Middle frontal gyrus (tissue), 1 donor: ENCODE data around the gene CAMTA1.
"Not testable (repeated sequence)": the region's sequence is repeated elsewhere in the genome, so short reads cannot be mapped to it uniquely, and the experiment has no call there.

Experiments
- DNase-seq: peaks from one replicate; pipeline ENCODE4 v3.0.0-alpha.2; 2015; ENCODE audit warnings: low spot score; ENCODE audit errors: extremely low spot score

The CAMTA1 gene

DNA sequence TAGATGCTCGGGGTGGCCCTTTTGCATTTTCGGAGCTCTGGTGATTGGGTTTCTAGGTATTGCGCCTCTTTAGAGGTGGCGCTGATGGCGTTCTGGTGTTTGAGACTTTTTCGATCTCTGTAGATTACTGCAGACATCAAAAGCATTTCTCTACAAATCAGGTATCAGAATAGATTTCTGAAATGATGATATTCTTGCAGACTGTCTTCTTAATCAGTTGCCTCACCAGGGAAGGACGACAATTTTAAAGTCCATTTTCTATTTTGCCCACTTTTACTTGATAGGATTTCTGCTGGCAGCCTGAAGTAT is 920.6 kb downstream of the CAMTA1 start:
- DNase-seq = no peak

DNA sequence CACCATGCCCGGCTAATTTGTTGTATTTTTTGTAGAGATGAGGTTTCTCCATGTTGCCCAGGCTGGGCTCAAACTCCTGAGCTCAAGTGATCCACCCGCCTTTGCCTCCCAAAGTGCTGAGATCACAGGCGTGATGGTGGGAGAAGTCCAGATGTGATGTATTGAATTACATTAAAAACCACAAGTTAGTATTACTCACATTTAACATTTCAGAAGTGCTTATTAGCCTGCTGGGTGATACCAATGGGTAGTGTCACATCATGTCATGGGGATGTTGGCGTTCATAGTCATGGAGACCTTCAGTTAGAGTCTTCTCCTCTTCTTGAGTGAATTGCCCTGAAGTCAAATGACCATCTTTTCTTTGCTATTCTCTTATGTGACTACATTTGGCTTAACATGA is 922.3 kb downstream of the CAMTA1 start:
- no peak for DNase-seq

DNA sequence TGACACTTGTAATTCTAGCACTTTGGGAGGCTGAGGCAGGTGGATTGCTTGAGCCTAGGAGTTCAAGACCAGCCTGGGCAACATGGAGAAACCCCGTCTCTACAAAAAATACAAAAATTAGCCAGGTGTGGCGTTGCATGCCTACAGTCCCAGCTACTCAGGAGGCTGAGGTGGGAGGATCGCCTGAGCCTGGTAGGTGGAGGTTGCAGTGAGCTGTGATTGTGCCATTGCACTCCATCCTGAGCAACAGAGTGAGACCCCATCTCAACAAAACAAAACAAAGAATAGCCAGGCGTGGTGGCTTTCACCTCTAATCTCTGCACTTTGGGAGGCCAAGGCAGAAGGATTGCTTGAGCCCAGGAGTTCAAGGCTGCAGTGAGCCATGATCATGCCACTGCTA is 922.8 kb downstream of the CAMTA1 start:
- DNase-seq = not testable (repeated sequence)

- no peak for DNase-seq
Observed at GRCh38 chr1:7710859-7711258, 925.6 kb downstream of the CAMTA1 start.

DNA sequence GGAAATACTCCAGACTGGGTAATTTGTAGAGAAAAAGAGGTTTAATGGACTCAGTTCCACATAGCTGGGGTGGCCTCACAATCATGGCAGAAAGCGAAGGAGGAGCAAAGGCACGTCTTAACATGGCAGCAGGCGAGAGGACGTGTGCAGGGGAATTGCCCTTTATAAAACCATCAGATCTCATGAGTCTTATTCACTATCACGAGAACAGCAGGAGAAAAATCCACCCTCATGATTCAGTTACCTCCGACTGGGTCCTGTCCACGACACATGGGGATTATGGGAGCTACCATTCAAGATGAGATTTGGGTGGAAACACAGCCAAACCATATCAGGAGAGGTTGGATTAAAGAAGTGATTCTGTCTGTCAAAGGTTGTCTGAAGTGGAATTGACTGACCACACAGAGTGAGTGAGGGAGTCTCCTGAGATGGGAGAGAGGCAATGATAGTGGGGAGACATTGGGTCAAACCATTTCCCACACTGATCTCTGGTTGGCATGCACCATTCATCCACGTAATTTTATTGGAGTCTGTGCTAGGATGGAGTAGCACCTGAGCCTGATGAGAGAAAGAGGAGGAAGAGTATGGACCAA is 927.6 kb downstream of the CAMTA1 start:
- DNase-seq = no peak

DNA sequence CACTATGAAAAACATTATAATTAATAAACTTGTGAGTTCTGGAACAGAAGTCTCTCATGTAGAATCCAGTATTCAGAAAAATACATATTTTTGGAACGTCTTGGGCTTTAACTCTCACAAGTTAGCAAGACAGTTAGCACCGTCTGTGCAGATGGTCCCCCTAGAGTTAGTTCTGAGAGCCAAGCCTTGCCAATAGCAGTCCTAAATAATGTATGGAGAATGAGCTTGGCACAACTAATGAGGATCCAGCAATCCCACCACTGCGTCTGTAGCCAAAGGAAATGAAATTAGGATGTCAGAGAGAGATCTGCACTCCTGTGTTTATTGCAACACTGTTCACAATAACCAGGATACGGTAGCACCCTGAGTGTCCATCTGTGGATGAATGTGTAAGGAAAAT is 931.3 kb downstream of the CAMTA1 start:
- no peak for DNase-seq

DNA sequence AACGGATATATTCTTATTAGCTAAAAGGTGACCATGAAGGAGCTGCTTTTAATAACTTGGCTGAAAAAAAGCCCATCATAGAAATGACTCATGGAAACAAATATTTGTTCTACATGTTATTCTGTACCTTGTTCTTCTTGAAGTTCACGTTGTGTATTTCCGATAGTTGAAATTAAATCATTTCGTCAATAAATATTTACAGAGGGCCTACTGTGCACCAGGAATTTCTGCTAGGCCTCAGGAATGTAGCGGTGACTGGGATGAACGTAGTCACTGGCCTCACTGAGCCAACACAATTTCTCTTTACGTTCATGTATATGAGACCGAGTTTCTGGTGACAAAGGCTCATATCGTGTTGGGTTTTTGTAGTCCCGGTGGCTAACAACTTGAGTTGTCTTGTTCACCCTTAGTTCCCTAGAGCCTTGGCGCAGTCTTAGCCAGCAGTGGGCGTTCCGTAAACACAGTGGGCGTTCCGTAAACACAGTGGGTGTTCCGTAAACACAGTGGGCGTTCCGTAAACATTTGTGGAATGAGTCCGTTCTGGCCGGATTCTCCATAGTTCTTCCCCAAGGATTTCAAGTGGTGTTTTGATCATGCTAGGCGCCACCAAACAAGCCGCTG is 932.6 kb downstream of the CAMTA1 start:
- DNase-seq = no peak

DNA sequence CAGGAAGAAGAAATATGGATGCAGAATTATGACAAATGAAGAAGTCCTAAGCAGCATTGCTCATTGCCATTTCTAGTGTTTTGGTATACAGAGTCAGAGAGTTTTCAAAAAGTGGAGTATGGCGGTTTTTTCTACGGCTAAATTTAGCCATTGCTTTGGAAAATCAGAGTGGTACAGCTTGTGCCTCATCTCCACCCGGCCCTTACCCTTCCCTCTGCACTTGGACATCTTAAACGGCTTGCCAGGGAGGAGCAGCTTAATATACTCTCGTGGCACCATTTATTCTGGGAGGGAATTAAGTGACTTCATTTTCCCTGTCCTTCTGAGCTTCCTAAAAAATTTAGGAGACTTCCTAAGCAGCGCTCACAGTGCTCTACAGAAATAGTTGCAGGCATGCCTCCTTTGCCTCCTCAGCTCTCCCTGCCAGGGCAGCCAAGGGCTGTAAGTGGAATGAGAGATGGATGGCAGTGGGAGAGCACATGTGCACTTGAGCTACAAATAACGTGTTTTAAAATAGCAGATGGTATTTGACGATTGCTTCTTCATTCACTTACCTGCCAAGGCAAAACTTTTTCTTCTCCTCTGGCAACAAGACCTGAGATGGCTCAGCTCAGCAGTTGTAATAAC is 934.3 kb downstream of the CAMTA1 start:
- no peak for DNase-seq

DNA sequence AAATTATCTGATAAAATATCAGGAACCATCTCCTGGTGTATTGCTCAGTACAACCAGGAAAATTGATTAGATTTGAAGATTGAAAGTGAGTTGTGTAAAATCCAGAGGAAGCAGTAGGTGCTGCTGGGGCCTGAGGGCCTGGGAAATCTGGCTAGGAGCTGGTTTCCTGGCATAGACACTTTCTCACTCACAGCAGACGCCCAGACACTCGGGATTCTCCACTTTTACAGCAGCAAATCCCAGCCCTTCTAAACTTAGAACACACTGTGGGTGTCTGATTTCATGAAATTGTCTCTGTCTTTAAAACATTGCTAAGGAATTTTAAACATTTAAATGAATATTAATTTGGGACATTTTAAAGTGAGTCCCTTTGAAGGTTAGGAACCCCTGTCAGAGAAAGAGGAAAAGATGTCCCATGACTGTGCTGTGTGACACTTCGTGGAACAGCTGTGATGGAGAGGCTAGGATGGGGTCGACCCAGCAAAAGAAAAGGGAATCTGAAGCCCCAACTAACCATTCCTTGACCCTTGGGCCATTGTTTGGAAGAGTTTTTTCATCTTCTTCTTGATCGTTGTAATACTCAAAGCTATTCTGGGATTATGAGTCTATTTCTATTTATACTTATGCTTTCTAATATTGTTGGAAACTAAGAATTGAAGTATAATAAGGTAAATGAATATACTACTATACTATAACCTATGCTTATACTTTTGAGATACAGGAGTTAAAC is 936.9 kb downstream of the CAMTA1 start:
- no peak for DNase-seq

DNA sequence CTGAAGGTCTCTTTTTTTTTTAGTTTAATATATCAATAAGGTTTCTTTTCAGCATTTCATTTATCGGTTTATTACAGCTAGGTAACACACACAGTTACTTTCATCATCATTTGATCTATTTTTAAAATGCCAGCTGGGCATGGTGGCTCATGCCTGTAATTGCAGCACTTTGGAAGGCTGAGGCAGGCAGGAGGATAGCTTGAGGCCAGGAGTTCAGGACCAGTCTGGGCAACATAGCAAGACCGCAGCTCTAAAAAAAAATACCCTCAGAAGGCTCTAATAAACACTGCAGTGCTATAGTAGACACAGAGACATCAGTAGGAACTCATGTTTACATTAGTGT is 937.4 kb downstream of the CAMTA1 start:
- DNase-seq = no peak

DNA sequence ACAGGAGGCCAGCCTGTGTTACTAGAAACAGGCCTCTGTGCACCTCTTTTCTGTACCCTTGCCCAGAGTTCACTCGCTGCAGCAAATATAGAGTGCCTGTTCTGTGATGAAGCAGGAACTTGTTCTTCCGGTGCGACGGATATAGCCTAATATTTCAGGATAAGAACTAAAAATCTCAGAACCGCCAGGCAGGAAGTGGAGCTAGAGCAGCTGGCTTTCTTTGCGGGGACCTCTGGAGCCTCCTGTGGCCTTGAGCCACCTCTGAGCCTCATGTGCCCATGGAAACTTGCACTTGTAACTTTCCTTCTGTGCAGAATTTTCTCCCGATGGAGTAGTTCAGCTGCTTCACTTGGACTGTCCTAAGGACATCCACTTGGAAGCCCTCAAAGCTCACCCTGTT is 941.4 kb downstream of the CAMTA1 start:
- DNase-seq = no peak

DNA sequence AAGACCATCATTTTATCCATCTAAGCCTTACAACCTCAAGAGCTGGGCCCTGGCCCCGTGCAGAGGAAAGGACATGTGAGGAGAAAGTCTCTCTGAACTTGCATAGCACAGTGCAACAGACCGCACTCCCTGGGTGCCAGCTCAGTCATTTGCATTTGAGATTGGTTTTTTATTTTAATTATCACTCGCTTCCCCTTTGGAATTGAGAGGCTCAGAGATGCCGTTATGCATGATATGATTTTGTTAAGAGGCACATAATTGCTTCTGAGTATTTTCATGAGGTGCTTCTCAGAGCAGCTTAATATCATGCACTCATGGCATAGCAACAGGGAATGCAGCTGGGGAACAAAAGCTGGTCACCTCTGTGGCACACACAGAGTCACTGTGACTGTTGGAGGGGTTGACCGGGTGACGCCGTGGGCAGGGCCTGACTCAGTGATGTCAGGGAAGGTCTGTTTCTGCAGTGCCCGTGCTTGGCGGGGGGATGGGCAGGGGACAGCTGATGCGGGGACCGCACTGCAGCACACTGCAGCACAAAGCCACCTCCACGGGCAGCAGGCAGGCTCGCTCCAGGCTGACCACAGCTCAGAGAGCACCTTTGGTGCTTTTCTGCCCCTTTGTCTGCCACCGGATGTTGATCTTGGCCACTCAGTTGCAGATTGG is 942.7 kb downstream of the CAMTA1 start:
- DNase-seq = no peak

- DNase-seq = no peak
Observed at GRCh38 chr1:7729761-7730160, 944.5 kb downstream of the CAMTA1 start.

GRCh38 chr1:7732331-7732730 is 947.1 kb downstream of the CAMTA1 start:
- no peak for DNase-seq

- DNase-seq = no peak
Observed at GRCh38 chr1:7733276-7733675, 948.0 kb downstream of the CAMTA1 start.

- no peak for DNase-seq
Observed at GRCh38 chr1:7738044-7738443, 952.8 kb downstream of the CAMTA1 start.

DNA sequence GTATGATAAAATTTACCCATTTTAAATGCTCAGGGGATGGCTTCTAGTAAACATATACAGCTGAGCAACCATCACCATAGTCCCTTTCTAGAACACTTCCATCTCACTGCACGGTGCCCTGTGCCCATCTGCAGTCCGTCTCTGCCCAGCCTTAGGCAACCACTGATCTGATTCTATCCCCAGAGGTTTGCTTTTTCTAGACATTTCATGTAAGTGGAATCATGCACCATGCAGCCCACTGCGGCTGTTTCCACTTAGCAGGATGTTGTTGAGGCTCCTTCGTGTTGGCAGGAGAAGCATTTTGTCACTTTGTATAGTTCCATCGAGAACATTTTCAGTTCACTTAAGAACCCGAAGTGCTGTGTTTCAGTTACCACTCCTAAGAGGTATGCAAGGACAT is 958.1 kb downstream of the CAMTA1 start:
- no peak for DNase-seq

GRCh38 chr1:7744882-7745281 is 959.6 kb downstream of the CAMTA1 start:
- DNase-seq = no peak

DNA sequence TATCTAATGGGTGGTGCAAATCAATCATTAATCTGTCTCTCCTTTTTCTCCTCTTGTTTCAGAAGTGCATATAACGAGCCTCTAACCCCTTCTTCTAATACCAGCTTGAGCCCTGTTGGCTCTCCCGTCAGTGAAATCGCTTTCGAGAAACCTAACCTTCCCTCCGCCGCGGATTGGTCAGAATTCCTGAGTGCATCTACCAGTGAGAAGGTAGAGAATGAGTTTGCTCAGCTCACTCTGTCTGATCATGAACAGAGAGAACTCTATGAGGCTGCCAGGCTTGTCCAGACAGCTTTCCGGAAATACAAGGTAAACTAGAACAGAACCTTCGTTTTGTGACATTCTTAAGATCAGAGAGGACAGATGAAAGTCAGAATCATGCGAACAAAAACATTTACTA is 960.5 kb downstream of the CAMTA1 start:
- DNase-seq = no peak

DNA sequence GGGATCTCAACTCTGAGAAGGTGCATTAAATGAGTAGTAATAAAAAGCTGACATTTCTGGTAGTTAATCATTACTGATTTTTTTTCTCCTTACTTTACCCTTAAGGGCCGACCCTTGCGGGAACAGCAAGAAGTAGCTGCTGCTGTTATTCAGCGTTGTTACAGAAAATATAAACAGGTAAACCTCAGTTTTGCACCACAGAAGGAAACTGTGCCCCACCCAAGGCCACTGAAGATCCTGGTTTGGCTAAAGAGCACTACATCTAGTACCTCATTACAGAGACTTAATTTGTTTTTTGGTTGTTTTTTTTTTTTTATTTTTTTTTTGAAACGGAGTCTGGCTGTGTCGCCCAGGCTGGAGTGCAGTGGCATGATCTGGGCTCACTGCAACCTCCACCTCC is 962.4 kb downstream of the CAMTA1 start:
- no peak for DNase-seq

DNA sequence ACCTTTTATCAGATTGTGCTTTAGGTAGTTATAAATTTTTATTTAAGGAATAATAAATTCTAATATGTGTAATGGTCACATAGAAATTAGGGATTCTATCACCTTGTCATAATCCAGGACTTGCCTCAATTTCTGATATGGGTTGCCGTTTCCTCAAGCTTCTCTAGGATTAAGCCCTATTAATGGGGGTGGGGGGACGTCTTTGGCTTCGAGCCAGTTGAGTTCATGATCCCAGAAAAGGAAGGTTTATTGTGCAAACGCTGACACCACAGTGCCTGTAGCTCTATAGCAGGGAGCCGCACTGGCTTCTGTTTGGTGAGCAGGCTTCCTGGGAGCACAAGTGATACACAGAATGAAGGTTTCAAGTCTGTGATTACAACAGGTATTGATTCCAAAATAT is 963.9 kb downstream of the CAMTA1 start:
- no peak for DNase-seq

DNA sequence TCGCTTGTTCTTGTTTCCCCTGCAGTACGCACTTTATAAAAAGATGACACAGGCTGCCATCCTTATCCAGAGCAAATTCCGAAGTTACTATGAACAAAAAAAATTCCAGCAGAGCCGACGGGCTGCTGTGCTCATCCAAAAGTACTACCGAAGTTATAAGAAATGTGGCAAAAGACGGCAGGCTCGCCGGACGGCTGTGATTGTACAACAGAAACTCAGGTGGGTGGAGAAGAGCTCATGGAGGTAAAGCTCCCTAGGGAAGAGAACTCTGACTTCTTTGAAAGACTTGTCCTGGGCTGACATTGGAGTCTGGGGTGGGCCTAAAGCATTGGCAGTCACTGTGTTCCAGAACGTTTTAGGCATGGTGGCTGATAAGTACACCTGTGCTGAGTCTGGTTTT is 965.9 kb downstream of the CAMTA1 start:
- DNase-seq = no peak
